Sigmoid colon (tissue), 7 donors: ENCODE data around the gene KAZN. TPM values are rescaled to one million over a fixed set of nuclear protein-coding genes. Genes with fewer than 3 reads are reported as not detected.

Experiments used
- DNase-seq: peaks from one replicate; pipeline ENCODE4 v3.0.0-alpha.2; 2019
- H3K27ac ChIP-seq, 4 donors: fragments of 200-600 bp; sonication (generic); one replicate each; pipeline ENCODE4 v1.5.1; 2016 to 2019; ENCODE audit warnings: mild to moderate bottlenecking in 1 of 4
- H3K27me3 ChIP-seq, 3 donors: fragments of 200-600 bp; sonication (generic); one replicate each; pipeline ENCODE4 v1.5.1; 2019; ENCODE audit warnings: mild to moderate bottlenecking in 1 of 3
- H3K36me3 ChIP-seq, 4 donors: fragments of 200-600 bp; sonication (generic); one replicate each; pipeline ENCODE4 v1.5.1; 2016 to 2019
- H3K4me1 ChIP-seq, 4 donors: fragments of 200-600 bp; sonication (generic); one replicate each; pipeline ENCODE4 v1.5.1; 2017 to 2019
- H3K4me3 ChIP-seq, 4 donors: fragments of 200-600 bp; sonication (generic); one replicate each; pipeline ENCODE4 v1.5.1; 2017 to 2019; ENCODE audit warnings: mild to moderate bottlenecking in 2 of 4, moderate library complexity in 1 of 4
- H3K9me3 ChIP-seq, 4 donors: fragments of 200-600 bp in 3 of 4; sonication (generic) in 3 of 4; one replicate each; pipeline versions ENCODE4 v1.5.1 to v1.6.1; 2013 to 2019
- EP300 ChIP-seq, 4 donors: sonication (generic); formaldehyde crosslinking; IDR thresholded peaks; one replicate each; pipeline ENCODE4 v1.6.1; 2017; ENCODE audit warnings: antibody characterized with exemption in 4 of 4
- POLR2A ChIP-seq, 2 donors: fragments of 450-650 bp; IDR thresholded peaks; one replicate each; pipeline ENCODE4 v1.6.1; 2016; ENCODE audit warnings: antibody characterized with exemption in 2 of 2, mild to moderate bottlenecking in 2 of 2, moderate library complexity in 2 of 2
- POLR2AphosphoS5 ChIP-seq, 4 donors: sonication (generic); formaldehyde crosslinking; IDR thresholded peaks; one replicate each; pipeline ENCODE4 v1.6.1; 2017; ENCODE audit warnings: antibody characterized with exemption in 4 of 4
- WGBS, 2 donors: extraction: QIAGEN DNeasy Blood & Tissue Kit; methylation state at CpG; one replicate each; pipeline ENCODE4 v1.1.7; 2013; 5-methylcytosine and 5-hydroxymethylcytosine counted together
- intact Hi-C: fragments of 100-400 bp; cut with DNase I; formaldehyde crosslinking; loops from one replicate; pipeline ENCODE4 v1.15.1; 2023
- polyA plus RNA-seq, 3 donors: library from polyadenylated mRNA; stranded (reverse); fragments of 200-250 nt; gene quantifications; one replicate each; pipeline ENCODE4 v1.2.3, GENCODE V29; 2013
- total RNA-seq, 4 donors: library from RNA; depleted of rRNA; stranded (reverse); fragments of >200 nt; gene quantifications; one replicate each; pipeline ENCODE4 v1.1.0, GENCODE V29; 2016
- TF ChIP-seq, protein P1 (sequence below), 4 experiments: fragments of 450-650 bp in 3 of 4; fragments of 200-600 bp in 1 of 4; IDR thresholded peaks; one replicate each; pipeline ENCODE4 v1.5.1; 2016 to 2019; ENCODE audit warnings: antibody characterized with exemption in 4 of 4, mild to moderate bottlenecking in 3 of 4, moderate library complexity in 2 of 4
- donor health status: healthy with polysubstance abuse.
- donor health status: Bipolar disorder and iron deficiency.
- donor health status: healthy.

Gene KAZN
- total and polyA plus RNA-seq, 7 donors = 2.5 to 11.4 (median 5.6) TPM

- intact Hi-C loops = no loop called here
- H3K4me3 ChIP-seq = no peak overlapping the region
- 90 to 94% methylated on average over 2 of the region's 2 CpGs for WGBS, 2 donors
Measured at GRCh38 chr1:14844923-14845617, 246.6 kb downstream of the KAZN start.

GRCh38 chr1:14845851-14846250 is 247.4 kb downstream of the KAZN start:
- no peaks in the 10 kb centered on the region for H3K36me3 ChIP-seq
- no peak for DNase-seq
- H3K27ac ChIP-seq = no peak overlapping the region
- H3K4me3 ChIP-seq = no peak overlapping the region
- TF ChIP-seq EP300 (IDR thresholded peaks at IDR 0.05) (no peak), POLR2AphosphoS5 (IDR thresholded peaks at IDR 0.05) (no peak), POLR2A (IDR thresholded peaks at IDR 0.05) (no peak)
- TF ChIP-seq, protein P1, sequence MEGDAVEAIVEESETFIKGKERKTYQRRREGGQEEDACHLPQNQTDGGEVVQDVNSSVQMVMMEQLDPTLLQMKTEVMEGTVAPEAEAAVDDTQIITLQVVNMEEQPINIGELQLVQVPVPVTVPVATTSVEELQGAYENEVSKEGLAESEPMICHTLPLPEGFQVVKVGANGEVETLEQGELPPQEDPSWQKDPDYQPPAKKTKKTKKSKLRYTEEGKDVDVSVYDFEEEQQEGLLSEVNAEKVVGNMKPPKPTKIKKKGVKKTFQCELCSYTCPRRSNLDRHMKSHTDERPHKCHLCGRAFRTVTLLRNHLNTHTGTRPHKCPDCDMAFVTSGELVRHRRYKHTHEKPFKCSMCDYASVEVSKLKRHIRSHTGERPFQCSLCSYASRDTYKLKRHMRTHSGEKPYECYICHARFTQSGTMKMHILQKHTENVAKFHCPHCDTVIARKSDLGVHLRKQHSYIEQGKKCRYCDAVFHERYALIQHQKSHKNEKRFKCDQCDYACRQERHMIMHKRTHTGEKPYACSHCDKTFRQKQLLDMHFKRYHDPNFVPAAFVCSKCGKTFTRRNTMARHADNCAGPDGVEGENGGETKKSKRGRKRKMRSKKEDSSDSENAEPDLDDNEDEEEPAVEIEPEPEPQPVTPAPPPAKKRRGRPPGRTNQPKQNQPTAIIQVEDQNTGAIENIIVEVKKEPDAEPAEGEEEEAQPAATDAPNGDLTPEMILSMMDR (IDR thresholded peaks at IDR 0.05) = no peak
- WGBS, 2 donors = 77% methylated on average over 5 of the region's 5 CpGs
- intact Hi-C loops = no loop called here
- peaks cover 0 to 3% (median 0%) of the 10 kb centered on the region in 3 donors for H3K27me3 ChIP-seq
- no peaks in the 10 kb centered on the region for H3K4me1 ChIP-seq
- H3K9me3 ChIP-seq = peaks cover 0 to 11% (median 7%) of the 10 kb centered on the region in 4 donors

More at GRCh38 chr1:14844923-14845617, 246.6 kb downstream of the KAZN start:
- Histone ChIP-seq H3K4me1 (no peaks in the 10 kb centered on the region), H3K27ac (no peak overlapping the region), H3K36me3 (no peaks in the 10 kb centered on the region), H3K27me3 (no peaks in the 10 kb centered on the region), H3K9me3 (peaks cover 0 to 11% (median 7%) of the 10 kb centered on the region in 4 donors)
- DNase-seq = no peak
- TF ChIP-seq POLR2A (IDR thresholded peaks at IDR 0.05) (no peak), EP300 (IDR thresholded peaks at IDR 0.05) (no peak), POLR2AphosphoS5 (IDR thresholded peaks at IDR 0.05) (no peak)
- TF ChIP-seq, protein P1 (IDR thresholded peaks at IDR 0.05) = no peak

DNA sequence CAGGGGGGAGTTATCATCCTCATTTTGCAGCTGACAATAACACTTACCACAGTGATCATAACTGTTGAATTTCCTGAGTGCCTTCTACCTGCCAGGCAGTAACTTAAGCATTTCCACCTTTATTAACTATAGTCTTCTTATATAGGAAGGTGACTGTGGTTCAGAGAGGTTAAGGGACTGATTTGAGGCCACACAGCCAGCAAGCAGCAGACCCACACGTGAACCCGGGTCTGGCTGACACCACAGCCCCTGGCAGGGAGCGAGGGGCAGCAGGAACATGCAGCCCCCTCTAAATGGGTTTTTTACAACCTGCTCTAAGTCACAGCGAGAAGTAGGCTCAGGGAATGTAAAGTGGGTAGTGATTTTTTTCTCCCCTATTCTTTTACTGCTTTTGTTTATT is 248.2 kb downstream of the KAZN start:
- Histone ChIP-seq H3K4me3 (no peak overlapping the region), H3K4me1 (no peaks in the 10 kb centered on the region), H3K27ac (no peak overlapping the region), H3K36me3 (no peaks in the 10 kb centered on the region), H3K27me3 (peaks cover 0 to 3% (median 0%) of the 10 kb centered on the region in 3 donors), H3K9me3 (peaks cover 0 to 7% (median 4%) of the 10 kb centered on the region in 4 donors)
- 77 to 78% methylated on average over 4 of the region's 4 CpGs for WGBS, 2 donors
- TF ChIP-seq EP300 (IDR thresholded peaks at IDR 0.05) (no peak), POLR2A (IDR thresholded peaks at IDR 0.05) (no peak), POLR2AphosphoS5 (IDR thresholded peaks at IDR 0.05) (no peak)
- TF ChIP-seq, protein P1 (IDR thresholded peaks at IDR 0.05) = no peak
- no peak for DNase-seq
- intact Hi-C loops = no loop called here

DNA sequence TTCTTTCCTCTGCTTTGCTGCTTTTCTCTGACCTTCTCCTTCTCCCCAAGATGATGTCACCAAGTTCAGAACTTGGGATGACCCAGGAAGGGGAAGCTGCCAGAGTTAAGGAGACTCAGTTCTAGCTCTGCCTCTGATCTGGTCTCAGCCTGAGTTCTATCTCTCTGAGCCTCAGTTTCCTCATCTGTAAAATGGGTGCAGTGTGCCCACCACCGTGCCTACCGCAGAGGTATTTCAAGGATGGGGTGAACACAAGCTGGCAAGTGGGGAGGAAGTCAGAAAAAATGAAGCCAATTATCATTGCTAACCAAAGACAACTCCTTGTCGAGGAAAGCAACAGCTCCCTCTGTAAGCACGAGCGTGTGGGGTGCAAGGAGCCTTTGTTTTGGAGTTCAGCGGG is 249.7 kb downstream of the KAZN start:
- no peak overlapping the region for H3K4me3 ChIP-seq
- intact Hi-C loops = no loop called here
- H3K9me3 ChIP-seq = no peaks in the 10 kb centered on the region
- no peak overlapping the region for H3K27ac ChIP-seq
- peaks cover 0 to 6% (median 0%) of the 10 kb centered on the region in 3 donors for H3K27me3 ChIP-seq
- no peaks in the 10 kb centered on the region for H3K36me3 ChIP-seq
- H3K4me1 ChIP-seq = no peaks in the 10 kb centered on the region
- no peak for DNase-seq
- TF ChIP-seq POLR2AphosphoS5 (IDR thresholded peaks at IDR 0.05) (no peak), EP300 (IDR thresholded peaks at IDR 0.05) (no peak), POLR2A (IDR thresholded peaks at IDR 0.05) (no peak)
- TF ChIP-seq, protein P1 (IDR thresholded peaks at IDR 0.05) = no peak
- WGBS, 2 donors = 86 to 90% methylated on average over 6 of the region's 6 CpGs
